HFFc6 (cell line): Measurements from ENCODE around the gene ENG. TPM values are rescaled to one million over a fixed set of nuclear protein-coding genes. Genes with fewer than 3 reads are reported as not detected.

Experiments used
- DNase-seq: peaks from one replicate; pipeline ENCODE4 v3.0.0-alpha.2; 2018
- H3K27ac Mint-ChIP-seq: 2 replicates; pipeline ENCODE4 v1.8.0; 2020; ENCODE audit warnings: mild to moderate bottlenecking, mixed read lengths
- H3K27me3 Mint-ChIP-seq: 2 replicates; pipeline ENCODE4 v1.8.0; 2021; ENCODE audit warnings: mild to moderate bottlenecking, moderate library complexity, mixed read lengths; ENCODE audit not compliant: insufficient read depth
- H3K36me3 Mint-ChIP-seq: 2 replicates; pipeline ENCODE4 v1.8.0; 2021; ENCODE audit warnings: low read depth, mixed read lengths
- H3K4me1 Mint-ChIP-seq: 2 replicates; pipeline ENCODE4 v1.8.0; 2020; ENCODE audit warnings: low read depth, mixed read lengths
- H3K4me3 Mint-ChIP-seq: 2 replicates; pipeline ENCODE4 v1.8.0; 2020; ENCODE audit warnings: mild to moderate bottlenecking, moderate library complexity, mixed read lengths
- H3K9me3 Mint-ChIP-seq: 2 replicates; pipeline ENCODE4 v1.8.0; 2020; ENCODE audit warnings: mild to moderate bottlenecking, mixed read lengths
- total RNA-seq, 6 experiments: library from RNA; stranded (reverse); fragmentation: NEBNext Ultra II Directional; extraction: Animal tissue kit (Norgen Biotek cat#: 25700); gene quantifications; 2 replicates in 1 of 6; 3 replicates in 5 of 6; pipeline ENCODE4 v1.2.3, GENCODE V29; 2021
- TF ChIP-seq, protein P1 (sequence below): fragments of 200-600 bp; sonication (generic); IDR thresholded peaks from 2 replicates; pipeline ENCODE4 v1.5.0; 2021; ENCODE audit warnings: antibody characterized with exemption, mild to moderate bottlenecking

ENG gene
- total RNA-seq, 6 experiments from 2014 or later: 205 to 249 (median 227) TPM

DNA sequence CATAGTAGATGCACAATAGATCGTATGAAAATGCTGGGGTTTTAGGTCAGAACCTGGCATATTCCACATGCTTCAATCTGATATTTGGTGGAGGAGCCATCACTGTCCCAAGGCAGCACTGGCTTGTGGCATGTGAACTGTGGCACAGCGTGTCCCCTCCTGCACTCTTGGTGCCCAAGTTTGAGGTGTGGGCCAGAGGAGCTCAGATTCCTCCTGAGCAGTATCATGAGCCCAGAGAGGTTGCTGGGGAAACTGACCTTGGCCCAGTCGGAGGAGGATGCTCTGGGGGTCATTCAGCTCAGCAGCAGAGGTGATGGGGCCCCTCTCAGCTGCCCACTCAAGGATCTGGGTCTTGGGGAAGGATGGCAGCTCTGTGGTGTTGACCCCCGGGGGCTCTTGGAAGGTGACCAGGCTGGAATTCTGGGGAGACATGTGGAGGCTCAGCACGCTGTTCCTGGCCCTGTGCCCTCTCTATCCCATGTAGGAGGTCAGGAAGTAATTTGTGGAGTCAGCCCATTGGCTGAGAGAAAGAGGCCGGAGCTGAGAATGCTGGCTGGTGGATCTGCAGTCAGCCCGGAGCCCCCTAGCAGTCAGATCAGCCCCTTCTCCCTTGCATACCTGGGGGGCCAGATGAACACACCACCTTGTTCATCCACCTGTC is 28.1 kb downstream of the ENG start:
- no peak for DNase-seq
- no peaks in the 10 kb centered on the region for H3K9me3 Mint-ChIP-seq
- peaks cover 30% of the 10 kb centered on the region for H3K4me1 Mint-ChIP-seq
- peaks cover 27% of the 10 kb centered on the region for H3K36me3 Mint-ChIP-seq
- TF ChIP-seq, protein P1, sequence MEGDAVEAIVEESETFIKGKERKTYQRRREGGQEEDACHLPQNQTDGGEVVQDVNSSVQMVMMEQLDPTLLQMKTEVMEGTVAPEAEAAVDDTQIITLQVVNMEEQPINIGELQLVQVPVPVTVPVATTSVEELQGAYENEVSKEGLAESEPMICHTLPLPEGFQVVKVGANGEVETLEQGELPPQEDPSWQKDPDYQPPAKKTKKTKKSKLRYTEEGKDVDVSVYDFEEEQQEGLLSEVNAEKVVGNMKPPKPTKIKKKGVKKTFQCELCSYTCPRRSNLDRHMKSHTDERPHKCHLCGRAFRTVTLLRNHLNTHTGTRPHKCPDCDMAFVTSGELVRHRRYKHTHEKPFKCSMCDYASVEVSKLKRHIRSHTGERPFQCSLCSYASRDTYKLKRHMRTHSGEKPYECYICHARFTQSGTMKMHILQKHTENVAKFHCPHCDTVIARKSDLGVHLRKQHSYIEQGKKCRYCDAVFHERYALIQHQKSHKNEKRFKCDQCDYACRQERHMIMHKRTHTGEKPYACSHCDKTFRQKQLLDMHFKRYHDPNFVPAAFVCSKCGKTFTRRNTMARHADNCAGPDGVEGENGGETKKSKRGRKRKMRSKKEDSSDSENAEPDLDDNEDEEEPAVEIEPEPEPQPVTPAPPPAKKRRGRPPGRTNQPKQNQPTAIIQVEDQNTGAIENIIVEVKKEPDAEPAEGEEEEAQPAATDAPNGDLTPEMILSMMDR: no peak
- no peak overlapping the region for H3K4me3 Mint-ChIP-seq
- H3K27ac Mint-ChIP-seq: peak overlapping the region; percentile 78; the same call in 1 of the 2 replicates
- peaks cover 3% of the 10 kb centered on the region; the same call in 1 of the 2 replicates for H3K27me3 Mint-ChIP-seq

DNA sequence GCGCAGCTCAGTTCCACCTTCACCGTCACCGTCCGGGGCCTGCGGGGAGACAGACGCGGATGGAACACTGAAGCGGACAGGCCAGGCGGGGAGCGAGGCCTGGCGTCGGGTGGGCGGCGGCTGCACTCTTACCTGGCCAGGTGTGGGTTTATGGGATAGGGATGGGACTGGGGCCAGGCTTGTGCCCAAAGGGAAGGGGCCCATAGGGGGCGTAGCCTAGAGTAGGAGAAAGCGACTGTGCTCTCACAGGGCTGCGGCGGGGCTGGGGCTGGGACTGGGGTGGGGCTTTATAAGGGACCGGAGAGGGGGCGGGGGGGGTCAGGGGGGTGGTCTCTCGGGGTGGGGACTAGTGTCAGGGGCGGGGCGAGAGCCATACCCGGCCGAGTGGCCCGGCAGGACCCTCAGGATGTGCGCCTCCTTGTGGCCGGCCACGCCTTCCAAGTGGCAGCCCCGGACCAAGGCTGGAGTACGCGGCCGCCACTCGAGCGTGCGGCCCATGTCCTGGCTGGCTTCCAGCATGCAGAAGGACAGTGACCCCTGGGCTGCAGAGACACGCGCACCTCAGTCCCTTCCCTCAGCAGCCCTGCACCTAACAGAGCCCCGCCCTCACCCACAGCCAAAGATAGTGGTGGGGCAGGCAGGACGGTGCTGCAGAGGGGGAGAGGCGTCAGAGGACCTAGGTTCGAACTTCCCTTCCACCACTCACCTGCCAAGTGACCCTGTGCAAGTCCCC is 29.0 kb downstream of the ENG start:
- Mint-ChIP-seq H3K27ac (no peak overlapping the region), H3K27me3 (peaks cover 4% of the 10 kb centered on the region; the same call in 1 of the 2 replicates), H3K36me3 (peaks cover 22% of the 10 kb centered on the region), H3K4me1 (peaks cover 30% of the 10 kb centered on the region), H3K9me3 (no peaks in the 10 kb centered on the region), H3K4me3 (no peak overlapping the region)
- TF ChIP-seq, protein P1: peak; percentile 43; the same call in 1 of the 2 replicates
- DNase-seq: no peak

DNA sequence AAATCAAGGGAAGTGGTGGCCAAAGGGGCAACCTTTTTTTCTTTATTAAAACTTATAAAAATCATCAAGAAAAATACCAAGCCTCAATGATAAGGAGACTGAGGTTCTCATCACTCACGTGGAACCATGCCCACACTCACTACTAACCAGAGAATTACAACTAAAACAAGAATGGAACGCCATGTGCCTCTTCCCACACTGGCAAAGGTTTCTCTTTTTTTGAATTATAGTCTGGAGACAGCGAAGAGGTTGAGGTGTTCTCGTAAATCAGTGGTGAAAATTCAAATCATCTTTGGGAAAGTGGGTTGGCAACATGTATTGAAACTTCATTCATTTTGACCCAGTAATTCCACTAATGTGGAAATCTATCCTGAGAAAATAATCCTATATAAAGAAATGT is 32.4 kb downstream of the ENG start:
- Mint-ChIP-seq H3K4me1 (peaks cover 4% of the 10 kb centered on the region), H3K27ac (no peak overlapping the region), H3K4me3 (no peak overlapping the region), H3K9me3 (no peaks in the 10 kb centered on the region), H3K36me3 (peaks cover 29% of the 10 kb centered on the region), H3K27me3 (peaks cover 6% of the 10 kb centered on the region)
- TF ChIP-seq, protein P1: no peak
- DNase-seq: no peak

DNA sequence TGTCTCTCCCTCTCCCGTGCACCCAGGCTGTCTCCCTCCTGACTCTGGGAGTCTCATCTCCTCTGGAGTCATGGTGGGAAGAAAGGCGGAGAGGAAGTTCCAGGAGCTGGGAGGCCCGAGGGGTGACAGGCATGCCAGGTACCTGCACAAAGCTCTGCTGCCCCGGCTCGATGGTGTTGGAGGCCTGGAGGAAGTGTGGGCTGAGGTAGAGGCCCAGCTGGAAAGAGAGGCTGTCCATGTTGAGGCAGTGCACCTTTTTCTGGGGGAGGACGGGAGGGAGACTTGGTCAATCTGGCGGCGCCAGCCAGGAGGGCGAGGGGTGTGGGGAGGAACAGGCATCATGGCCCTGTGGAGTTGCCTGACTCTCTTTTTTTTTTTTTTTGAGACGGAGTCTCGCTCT is 35.9 kb downstream of the ENG start:
- Mint-ChIP-seq H3K27ac (0 out of 2 replicates have a peak overlapping the region, but pooled peaks have one; percentile 24), H3K4me1 (no peaks in the 10 kb centered on the region; the same call in 1 of the 2 replicates), H3K4me3 (no peak overlapping the region), H3K27me3 (peaks cover 15% of the 10 kb centered on the region), H3K9me3 (no peaks in the 10 kb centered on the region), H3K36me3 (peaks cover 21% of the 10 kb centered on the region)
- TF ChIP-seq, protein P1: no peak
- no peak for DNase-seq

DNA sequence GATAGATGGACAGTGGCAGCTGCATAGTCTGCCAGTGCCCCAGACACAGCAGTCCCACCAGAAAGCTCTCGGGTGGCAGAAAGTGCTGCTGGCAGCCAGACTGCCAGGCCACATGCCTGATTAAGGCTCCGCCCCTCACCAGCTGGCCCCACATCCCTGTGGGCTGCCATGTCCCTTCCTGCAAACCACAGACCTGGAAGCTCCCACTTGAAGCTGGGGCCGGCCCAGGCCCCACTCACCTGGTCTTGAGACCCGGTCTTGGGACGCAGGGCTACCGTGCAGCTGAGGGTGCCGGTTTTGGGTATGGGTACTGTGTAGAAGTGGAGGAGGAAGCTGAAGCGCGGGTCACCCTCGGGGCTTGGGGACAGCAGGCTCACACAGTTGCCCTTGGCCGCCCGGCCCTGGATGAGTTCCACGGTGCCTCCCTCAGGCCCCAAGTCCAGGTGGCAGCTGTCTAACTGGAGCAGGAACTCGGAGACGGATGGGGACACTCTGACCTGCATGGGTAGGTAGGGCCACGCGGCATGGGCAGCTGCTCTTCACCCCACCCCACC is 36.5 kb downstream of the ENG start:
- Mint-ChIP-seq H3K27me3 (peaks cover 19% of the 10 kb centered on the region), H3K4me1 (no peaks in the 10 kb centered on the region; the same call in 1 of the 2 replicates), H3K9me3 (no peaks in the 10 kb centered on the region), H3K27ac (peak overlapping the region; percentile 69; the same call in 1 of the 2 replicates), H3K36me3 (peaks cover 21% of the 10 kb centered on the region), H3K4me3 (no peak overlapping the region)
- no peak for DNase-seq
- TF ChIP-seq, protein P1: no peak
